Esophagus muscularis mucosa (tissue), 3 donors: ENCODE measurements around the gene ABCF2.

Experiments
- POLR2A ChIP-seq: fragments of 450-650 bp; IDR thresholded peaks from one replicate; pipeline ENCODE4 v1.6.1; 2017; ENCODE audit warnings: antibody characterized with exemption, moderate library complexity, mild to moderate bottlenecking, low read depth
- POLR2AphosphoS5 ChIP-seq, 2 donors: sonication (generic); formaldehyde crosslinking; IDR thresholded peaks; one replicate each; pipeline ENCODE4 v1.6.1; 2017; ENCODE audit warnings: antibody characterized with exemption in 2 of 2
- TF ChIP-seq, protein P1 (sequence below), 3 experiments: fragments of 200-600 bp in 2 of 3; fragments of 450-650 bp in 1 of 3; sonication (generic) in 2 of 3; IDR thresholded peaks; one replicate each; pipeline ENCODE4 v1.5.1; 2017 to 2019; ENCODE audit warnings: antibody characterized with exemption in 3 of 3, mild to moderate bottlenecking in 2 of 3, moderate library complexity in 1 of 3

- TF ChIP-seq, protein P1, sequence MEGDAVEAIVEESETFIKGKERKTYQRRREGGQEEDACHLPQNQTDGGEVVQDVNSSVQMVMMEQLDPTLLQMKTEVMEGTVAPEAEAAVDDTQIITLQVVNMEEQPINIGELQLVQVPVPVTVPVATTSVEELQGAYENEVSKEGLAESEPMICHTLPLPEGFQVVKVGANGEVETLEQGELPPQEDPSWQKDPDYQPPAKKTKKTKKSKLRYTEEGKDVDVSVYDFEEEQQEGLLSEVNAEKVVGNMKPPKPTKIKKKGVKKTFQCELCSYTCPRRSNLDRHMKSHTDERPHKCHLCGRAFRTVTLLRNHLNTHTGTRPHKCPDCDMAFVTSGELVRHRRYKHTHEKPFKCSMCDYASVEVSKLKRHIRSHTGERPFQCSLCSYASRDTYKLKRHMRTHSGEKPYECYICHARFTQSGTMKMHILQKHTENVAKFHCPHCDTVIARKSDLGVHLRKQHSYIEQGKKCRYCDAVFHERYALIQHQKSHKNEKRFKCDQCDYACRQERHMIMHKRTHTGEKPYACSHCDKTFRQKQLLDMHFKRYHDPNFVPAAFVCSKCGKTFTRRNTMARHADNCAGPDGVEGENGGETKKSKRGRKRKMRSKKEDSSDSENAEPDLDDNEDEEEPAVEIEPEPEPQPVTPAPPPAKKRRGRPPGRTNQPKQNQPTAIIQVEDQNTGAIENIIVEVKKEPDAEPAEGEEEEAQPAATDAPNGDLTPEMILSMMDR (IDR thresholded peaks at IDR 0.05): no peak
- TF ChIP-seq POLR2A (no peak), POLR2AphosphoS5 (IDR thresholded peaks at IDR 0.05) (no peak)
These were observed 47.1 kb downstream of the ABCF2 start for GRCh38 chr7:151179946-151180345.
